GM18519 (cell line): ENCODE measurements around the gene PCARE.
A peak's percentile ranks its signal among the peaks of the same experiment; 100 is the strongest.
"Not testable (repeated sequence)": the region's sequence is repeated elsewhere in the genome, so short reads cannot be mapped to it uniquely, and the experiment has no call there.

Source experiments
- ATAC-seq: cut with Tn5 transposase; IDR thresholded peaks from one replicate; pipeline ENCODE4 v1.9.1; 2021; ENCODE audit warnings: mild to moderate bottlenecking, moderate library complexity; ENCODE audit not compliant: unreplicated experiment, low FRiP score

The PCARE gene

DNA sequence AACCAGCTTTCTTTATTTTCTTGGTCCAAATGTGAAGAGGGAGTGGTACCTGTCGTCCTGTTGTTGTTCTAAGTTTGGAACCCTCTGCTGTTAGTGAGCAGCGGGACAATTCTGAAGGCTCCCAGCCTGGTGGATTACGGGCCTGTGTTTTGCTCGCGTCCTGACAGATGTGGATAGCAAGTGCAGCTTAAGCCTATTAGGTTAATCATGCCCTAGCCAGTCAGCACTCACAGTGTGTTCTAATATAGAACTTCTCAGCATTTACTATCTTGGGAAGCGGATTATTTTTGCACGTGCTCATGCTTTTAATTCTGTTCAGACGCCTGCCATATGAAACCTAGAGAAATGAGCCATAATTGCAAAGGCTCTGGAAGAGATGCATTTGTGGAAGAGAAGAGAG, at the start of gene PCARE:
PCARE (minus strand) TSS at position 113 of the 400 bp plus-strand sequence. CDS start 262 bp downstream, outside the sequence.
- ATAC-seq = no peak

DNA sequence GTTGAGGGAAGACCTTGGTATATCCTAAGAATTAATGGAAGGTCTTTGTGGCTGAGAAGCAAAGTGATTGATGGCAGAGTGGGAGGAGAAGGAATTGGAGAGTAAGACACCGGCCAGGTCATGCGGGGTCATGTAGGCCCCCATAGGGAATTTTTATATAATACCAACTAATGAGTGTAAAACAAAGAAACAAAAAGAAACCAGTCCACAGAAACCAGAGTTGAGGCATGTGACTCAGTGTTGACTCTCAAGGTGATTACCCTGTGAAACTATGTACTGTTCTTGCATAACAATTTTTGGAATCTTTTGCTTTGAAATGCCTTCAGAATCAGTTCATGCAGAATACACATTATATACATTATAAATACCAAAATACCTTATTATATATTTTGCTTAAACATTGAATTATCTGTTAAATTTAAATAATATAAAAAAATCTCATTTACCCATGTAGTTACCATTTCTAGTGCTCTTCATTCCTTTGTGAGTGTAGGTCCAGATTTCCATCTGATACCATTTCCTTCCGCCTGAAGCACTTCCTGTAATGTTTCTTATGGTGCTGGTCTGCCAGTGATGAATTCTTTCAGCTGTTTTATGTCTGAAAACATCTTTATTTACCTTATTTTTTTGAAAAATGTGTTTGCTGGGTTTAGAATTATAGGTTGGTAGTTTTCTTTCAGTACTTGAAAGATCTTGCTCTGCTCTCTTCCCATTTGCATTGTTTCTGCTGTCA, 49.5 kb upstream of the PCARE start:
- no peak for ATAC-seq

DNA sequence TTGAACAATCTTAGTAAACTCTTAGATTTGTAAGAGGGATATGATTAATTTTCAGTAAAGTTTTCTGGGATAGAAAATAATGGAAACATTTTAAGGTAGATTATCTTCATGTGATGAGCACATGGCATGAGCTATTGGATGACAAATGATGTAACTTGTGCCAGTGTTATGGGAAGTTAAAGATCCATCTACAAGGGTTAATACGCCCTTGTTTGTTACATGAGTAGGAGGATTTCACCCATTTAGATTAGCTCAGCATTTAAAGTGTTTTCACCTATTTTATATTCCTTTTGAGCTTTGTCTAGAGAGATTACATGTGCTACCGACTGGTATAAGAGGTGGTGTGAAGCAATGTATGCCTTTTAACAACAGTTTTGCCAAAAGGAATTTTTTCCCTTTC, 46.5 kb upstream of the PCARE start:
- ATAC-seq = no peak

DNA sequence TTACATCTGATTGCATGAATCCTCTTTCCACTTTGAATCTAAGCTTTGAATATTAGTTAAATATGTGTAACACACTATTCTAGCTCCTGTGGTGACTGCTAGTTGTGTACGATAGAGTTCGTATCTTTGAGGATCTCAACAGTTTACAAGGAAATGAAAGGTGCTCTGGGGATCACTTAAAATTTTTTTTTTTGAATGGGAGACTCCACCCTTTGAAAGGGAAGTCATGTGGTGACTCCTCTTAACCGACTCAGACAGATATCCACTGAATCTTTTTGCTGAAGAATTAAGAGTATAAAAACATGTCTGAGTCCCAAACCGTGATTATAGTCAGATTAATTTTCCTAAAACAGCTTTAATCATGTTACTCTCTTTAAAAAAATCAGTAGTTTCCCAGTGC, 44.9 kb upstream of the PCARE start:
- ATAC-seq = no peak

DNA sequence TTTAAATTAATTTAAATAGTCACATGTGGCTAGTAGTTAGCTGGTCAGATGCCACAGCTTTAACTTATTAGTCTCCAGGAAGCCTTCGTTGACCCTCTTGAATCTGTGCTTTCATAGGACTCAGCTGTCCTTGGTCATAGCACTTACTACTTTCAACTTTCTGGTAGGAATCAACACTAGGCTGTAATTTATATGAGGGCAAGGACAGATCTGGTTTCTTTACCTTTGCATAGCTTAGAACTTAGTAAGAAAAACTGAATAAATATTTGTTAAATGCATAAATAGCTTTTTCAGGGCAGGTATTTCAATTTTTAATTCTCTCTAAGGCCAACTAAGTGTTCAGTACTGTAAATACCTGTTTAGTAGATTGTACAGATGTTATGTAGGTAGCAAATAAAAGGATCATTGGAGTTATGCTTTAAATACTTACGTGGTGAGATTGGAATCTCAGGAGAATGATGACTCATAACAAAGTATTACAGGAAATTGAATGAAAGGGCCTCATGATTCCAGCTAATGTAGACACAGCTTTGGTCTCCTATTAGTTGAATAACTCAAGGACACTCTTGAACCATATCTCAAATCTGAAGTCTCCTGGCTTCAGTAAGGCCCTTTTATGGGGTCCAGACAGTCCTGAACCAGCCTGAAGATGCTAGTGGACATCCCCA, 43.4 kb upstream of the PCARE start:
- ATAC-seq = no peak

DNA sequence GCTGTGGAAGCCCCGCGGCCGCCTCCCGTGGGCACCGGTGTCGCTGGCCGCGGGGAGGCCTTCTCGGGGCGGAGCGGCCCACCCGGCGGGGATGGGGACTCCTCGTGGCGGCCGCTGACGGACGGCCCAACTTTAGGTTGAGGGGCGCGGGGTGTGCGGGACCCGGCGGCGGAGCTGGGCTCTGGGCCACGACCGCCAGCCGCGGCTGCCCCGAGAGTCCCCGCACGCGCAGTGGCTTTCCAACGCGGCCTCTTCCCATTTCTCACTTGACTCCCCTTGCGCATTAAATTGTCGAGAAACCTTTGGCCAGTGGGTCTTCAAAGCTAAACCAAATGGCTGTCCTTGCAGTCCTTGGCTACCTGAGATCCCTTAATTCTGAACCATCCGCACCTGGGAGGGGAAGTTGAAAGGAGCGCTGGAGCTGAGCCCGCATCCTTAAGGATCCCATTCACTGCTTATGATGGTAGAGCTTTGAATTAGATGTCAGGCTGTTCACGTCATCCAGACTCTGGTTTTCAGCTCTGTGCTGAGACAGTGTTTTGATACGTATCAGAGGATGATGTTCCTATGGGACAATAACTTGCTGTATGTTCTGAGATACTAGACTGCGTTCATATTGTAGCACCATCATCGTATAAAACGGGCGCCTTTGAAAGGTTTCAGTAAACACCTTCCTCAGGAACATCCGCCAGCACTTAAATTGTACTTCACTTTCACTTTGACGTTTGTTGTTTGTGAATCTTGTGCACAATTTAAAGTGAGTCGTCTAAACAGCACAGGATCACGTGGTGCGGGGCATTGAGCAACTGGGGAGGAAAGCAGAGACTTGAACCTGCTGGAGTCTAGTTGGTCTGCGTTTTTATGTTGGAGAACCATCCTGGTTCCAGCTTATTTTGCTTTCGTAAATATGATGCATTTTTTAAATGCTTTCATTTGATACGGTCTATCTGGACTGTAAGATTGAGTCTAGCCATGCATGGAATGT, 41.8 kb upstream of the PCARE start:
- ATAC-seq = no peak

DNA sequence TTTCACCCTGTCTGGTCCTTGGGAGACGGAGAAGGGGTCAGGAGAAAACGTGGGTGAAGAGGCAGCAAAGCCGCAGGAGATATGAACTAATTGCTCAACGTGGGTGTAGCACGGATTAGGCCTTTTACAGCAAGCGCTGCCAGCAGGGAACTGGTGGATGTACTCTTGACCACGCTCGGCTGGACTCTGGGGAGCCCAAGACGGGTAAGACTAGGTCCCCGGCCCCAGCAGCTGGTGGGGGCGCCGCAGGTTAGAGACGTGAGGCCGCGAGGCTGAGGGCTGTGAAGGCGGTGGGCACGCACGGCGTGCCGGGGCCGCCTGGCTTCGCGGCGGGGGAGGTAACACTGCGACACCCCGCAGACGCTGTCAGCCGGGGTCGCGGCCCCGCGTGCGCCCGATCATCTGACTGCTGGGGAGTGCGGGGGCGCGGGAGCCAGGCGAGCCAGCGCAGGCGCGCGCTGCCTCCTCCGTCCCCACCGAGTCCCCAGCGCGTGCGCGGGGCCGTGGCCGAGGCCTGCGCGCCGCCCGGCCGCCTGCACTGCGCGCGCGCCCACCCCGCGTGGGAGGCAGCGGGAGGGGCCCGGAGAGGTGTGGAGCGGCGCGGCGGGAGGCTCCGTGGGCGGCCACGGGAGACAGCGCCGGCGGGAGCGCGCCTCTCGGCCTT, 40.8 kb upstream of the PCARE start, which contains the start of gene CLIP4:
CLIP4 (plus strand) TSS at position 470 of the 664 bp plus-strand sequence. CDS start 5,974 bp downstream, outside the sequence.
- peak; percentile 33 for ATAC-seq

DNA sequence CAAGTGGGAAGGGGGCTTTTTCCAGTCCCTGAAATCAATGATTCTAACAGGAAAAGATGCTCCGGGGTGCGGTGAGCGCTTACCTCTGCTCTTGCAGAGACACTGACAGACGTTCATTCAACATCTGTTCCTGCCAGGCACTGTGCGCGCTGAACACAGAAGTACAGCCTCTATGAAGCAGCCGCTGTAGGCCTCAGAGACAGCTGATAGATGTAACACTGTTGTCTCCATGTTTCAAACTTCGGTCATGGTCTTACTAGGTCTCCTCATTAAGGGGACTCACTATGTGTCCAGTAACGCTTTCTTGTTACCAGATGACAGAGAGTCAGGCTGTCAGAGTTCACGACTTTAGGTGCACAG, 40.2 kb upstream of the PCARE start:
- no peak for ATAC-seq

DNA sequence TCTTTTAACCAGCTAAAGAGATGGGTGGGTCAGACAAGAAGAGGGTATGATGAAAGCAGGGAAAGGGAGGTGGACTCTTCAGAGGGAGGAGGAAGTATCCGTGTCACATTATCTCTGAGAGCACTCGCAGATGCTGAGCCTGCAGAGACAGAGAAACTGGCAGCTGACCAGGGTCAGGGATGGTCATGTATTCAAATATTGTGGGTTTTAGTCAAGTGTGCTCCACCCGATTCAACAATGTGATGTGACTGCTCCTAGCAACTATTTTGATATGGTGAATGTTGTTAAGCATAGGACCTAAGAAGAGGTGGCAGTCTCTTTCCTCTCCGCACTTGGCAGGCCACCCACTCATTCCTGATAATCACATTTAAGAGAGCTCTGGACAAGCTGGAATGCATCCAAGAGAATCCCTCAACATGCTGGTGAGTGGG, 39.6 kb upstream of the PCARE start:
- ATAC-seq = no peak

DNA sequence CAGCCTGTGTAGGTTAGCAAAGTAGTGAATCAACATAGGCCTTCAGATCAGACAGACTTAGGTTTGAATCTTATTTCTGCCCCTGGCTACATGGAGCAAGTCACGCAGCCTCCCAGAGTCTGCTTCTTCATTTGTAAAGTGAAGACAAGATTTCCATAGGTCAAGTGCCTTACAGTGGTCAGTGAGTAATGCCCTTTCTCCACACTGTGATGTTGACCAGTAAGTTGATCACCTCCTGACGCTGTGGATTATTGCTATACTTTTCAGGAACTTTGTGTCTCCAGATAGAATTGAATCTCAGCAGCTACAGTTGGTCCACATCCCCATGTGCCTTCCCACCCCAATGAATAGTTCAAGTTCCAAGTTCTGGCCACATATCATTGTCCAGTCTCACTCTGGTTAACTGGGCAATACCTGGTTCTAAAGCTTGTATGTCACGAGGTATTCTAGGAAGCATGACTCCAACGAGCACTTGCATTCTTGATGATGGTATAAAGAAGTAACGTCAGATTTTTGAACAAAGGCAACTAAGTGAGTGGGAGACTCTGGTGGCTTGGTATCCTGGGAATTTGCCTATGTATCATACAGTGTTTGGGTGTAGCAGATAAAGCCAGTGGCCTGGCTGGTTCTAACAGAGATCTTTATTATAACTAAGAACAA, 38.8 kb upstream of the PCARE start:
- ATAC-seq = no peak

DNA sequence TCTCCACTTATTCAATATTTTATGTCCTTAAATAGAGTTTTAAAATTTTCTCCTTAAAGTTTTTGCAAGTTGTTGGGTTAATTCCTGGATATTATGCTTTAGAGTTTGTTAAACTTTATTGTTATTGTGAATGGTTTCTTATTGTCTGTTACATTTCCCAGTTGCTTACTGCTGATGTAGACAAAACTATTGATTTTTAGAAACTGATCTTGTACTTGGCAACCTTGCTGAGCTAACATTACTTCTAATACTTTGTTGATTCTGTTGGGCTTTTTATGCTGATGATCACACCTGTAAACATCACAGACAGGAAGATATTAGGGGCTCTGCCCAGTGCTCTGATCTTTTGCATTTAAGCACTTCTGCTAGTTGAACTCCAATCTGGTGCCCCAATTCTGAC, 38.1 kb upstream of the PCARE start:
- ATAC-seq = no peak

DNA sequence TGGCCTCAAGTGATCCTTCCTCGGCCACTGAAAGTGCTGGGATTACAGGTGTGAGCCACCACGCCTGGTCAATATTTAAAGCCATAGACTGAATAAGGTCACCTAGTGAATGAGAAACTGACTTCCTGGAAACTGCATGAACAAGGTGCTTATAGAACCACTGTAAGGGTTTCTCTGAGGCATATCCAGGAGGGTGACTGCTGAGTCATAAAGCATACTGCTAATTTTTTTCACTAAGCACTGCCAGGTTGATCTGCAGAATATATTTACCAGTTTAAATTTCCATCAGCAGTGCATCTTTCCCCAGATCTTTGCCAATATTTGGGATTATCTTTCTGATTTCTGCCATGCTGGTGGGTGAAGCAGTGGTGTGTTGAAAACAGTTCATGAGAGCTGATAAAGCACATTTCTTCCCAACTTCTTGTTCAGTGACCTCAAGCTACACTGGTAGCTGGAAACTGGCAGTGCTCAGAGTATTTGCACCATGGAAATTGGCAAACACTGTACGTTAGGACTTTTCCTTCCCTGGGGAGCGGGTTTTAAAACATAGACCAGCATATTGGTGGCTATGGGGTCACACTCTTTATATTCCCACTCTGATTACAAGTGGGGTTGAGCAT, 36.7 kb upstream of the PCARE start:
- ATAC-seq = peak; percentile 33

DNA sequence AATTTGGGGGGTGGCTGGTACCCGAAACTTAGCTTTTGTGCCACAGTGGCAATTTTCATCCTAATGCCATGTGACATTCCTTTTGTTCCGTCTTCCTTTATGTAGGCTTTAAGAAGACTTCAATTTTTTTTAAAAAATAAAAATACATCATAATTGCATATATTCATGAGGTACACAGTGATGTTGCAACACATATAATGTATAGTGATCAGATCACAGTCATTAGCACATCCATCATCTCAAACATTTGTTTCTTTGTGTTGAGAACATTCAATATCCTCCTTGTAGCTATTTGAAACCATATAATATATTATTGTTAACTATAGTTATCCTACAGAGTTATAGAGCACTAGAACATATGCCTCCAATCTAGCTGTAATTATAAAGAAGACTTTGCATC, 34.9 kb upstream of the PCARE start:
- no peak for ATAC-seq

DNA sequence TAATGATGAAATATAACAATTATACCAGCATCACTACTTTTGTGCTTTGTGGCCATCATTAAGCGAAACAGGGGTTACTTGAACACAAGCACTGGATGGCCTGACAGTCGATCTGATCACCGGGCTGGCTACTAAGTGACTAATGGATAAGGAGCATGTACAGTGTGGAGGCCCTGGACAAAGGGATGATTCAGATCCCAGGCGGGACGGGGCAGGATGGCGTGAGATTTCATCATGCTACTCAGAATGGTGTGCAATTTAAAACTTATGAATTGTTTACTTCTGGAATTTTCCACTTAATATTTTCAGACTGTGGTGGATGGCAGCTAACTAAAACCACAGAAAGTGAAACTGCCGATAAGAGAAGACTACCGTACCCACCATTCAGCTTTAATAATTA, 33.9 kb upstream of the PCARE start:
- no peak for ATAC-seq

DNA sequence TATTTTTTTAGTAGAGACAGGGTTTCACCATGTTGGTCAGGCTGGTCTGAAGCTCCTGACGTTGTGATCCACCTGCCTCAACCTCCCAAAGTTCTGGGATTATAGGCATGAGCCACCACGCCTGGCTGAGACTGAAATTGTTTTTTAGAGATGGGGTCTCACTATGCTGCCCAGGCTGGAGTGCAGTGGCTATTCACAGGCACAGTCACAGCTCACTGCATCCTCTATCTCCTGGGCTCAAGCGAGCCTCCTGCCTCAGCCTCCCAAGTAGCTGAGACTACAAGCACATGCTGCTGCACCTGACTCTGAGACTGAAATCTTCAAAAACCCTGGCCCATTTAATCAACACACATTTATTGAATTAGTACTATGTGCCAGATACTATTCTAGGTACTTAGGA, 33.2 kb upstream of the PCARE start:
- not testable (repeated sequence) for ATAC-seq

DNA sequence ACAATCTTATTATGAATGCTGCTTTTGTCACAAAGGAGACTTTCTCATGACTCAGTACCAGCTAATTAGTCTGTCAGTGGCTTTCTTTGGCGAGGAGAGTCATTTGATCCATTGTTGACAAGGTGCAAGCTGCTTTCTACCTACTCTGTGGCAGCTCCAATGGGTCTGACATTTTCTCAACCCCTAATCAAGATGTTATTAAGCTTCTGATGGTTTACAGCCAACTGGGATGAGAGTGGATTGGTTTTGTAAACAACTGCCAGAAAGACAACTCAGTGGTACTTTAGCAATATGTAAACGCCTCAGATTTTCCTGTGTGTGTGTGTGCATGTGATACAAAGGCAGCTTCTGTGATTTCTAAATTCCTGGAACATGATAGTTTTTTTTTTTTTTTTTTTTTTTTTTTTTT, 32.7 kb upstream of the PCARE start:
- no peak for ATAC-seq

DNA sequence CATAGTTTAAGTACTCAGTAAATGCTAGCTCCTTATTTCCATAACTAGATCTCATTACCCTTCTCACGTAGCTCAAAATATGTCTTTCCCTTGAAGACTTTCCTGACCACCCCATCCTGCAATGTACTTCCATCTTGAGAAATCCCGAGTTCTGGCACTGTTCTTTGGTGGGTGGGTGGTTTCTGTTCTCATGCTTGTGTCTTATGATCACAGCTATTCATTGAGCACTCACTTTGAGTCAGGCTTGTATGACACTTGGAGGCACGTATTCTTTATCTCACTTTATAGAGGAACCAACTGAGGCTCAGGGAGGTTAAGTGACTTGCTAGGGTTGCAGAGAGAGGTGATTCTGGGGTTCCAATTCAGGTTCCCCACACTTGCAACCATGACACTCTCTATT, 31.9 kb upstream of the PCARE start:
- ATAC-seq = no peak

DNA sequence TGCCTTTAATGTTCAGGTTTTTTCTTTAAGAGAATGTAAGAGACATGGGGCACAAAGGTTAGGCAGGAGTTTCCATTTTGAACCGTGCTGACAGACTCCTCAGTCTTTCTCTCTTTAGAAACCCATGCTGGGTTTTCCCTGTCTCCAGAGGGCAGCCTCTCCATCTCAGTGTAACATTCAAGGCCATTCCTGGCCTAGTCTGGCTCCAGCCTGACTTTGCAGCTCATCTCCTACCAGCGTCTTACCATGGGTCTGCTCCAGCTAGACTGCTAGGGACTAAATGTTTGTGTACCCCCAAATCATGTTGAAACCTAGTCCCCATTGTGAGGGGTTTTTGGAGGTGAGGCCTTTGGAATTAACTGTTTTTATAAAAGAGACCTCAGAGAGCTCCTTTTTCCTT, 31.1 kb upstream of the PCARE start:
- no peak for ATAC-seq

DNA sequence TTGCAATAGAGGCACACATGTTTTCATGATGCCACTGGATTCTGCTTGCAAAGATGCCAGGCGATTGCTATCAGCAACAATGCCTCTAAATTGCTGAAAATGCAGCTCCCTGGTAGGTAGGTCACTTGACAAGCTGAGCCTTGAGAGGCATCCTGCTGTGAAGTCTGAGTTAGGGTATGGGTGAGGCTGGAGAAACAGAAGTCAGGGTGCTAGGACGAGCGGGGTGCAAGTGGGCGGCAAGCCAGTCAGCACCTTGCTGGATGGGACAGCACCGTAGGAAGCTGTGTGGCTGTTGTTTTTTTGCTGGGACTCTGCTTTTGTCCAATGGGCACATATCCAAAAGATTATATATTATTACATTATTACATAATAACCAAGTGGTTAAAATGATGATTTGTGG, 30.4 kb upstream of the PCARE start:
- no peak for ATAC-seq

DNA sequence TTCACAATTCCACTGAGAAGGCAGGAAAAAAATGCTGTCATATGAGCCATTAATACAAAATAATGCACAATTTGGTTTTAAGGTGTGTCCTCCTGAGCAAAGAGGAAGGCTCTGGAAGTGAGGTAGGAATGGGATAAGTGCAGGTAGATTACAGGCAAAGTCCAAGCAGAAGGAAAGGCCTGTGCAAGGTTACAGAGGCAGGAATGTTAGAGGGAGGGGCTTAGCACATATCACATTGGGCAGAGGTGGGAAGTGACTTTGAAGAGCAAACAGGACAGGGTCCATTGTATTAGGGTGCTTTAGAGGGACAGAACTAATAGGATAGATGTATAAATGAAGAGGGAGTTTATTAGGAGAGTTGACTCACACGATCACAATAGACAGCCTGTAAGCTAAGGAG, 26.2 kb upstream of the PCARE start:
- ATAC-seq = no peak
